CD4-positive, alpha-beta T cell treated with Interleukin-4 for 1 hour (primary cell): Measurements from ENCODE around the gene KANSL3.
A peak's percentile ranks its signal among the peaks of the same experiment; 100 is the strongest.
"Not testable (repeated sequence)": the region's sequence is repeated elsewhere in the genome, so short reads cannot be mapped to it uniquely, and the experiment has no call there.

Experiments
- DNase-seq, 2 donors: peaks; one replicate each; pipeline ENCODE4 v3.0.0-alpha.2; 2020 to 2022

KANSL3 gene

GRCh38 chr2:96654791-96655190 is 16.7 kb upstream of the KANSL3 start:
- not testable (repeated sequence) for DNase-seq

- DNase-seq: no peak
Measured at GRCh38 chr2:96651793-96652192, 13.7 kb upstream of the KANSL3 start.

- DNase-seq: no peak
Measured at GRCh38 chr2:96649342-96649741, 11.2 kb upstream of the KANSL3 start.

GRCh38 chr2:96648306-96648930 is 10.3 kb upstream of the KANSL3 start:
- no peak for DNase-seq

DNA sequence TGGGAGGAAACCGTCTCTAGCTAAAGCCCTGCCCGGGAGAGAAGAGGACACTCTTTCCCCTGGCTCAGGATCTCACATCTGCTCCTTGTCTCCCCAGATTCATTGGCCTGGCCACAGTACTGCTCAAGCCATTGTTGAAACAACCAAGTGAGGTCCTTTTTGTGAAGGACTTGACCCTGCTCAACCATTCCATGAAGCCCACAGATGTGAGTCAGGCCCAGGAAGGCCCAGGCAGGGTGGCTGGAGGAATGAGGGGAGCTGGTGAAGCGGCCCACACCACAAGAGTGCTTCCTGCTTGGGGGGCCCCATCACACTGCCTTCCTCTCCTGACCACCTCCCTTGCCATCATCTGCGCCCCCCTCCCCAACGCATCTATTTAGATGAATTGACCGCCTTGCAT is 9.6 kb upstream of the KANSL3 start:
- DNase-seq: no peak

- DNase-seq: no peak
Measured at GRCh38 chr2:96642564-96643360, 4.7 kb upstream of the KANSL3 start, which contains the start of gene FER1L5. TSS of gene FER1L5 (plus strand) at chr2:96642764. CDS start at chr2:96642837, 73 bp downstream.

- DNase-seq: peak; percentile 86 to 90
Measured at GRCh38 chr2:96637385-96638143, 548 bp downstream of the KANSL3 start.

- DNase-seq: no peak
Measured at GRCh38 chr2:96636551-96637171, 1.5 kb downstream of the KANSL3 start.

DNA sequence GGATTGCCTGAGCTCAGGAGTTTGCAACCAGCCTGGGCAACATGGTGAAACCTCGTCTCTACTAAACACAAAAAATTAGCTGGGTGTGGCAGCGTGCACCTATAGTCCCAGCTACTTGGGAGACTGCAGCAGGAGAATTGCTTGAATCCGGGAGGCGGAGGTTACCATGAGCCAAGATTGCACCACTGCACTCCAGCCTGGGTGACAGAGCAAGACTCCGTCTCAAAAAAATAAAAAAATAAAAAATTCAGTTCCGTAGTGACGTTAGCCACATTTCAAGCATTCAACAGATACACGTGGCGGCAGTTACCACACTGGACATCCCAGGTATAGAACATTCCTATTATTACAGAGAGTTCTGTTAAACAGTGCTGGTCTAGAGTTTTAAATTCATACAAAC is 4.5 kb downstream of the KANSL3 start:
- no peak for DNase-seq

DNA sequence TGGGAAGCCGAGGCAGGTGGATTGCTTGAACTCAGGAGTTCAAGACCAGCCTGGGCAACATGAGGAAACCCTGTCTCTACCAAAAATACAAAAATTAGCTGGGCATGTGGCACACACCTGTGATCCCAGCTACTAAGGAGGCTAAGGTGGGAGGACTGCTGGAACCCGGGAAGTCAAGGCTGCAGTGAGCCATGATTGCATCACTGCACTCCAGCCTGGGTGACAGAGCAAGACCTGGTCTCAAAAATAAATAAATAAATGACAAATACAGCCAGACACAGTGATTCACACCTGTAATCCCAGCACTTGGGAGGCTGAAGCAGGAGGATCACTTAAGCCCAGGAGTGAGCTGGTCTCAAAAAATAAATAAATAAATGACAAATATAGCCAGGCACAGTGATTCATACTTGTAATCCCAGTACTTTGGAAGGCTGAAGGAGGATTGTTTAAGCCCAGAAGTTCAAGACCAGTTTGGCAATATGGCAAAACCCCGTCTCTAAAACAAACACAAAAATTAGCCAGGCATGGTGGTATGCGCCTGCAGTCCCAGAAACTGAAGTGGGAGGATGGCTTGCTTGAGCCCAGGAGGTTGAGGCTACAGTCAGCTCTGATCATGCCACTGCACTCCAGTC is 6.2 kb downstream of the KANSL3 start:
- no peak for DNase-seq

DNA sequence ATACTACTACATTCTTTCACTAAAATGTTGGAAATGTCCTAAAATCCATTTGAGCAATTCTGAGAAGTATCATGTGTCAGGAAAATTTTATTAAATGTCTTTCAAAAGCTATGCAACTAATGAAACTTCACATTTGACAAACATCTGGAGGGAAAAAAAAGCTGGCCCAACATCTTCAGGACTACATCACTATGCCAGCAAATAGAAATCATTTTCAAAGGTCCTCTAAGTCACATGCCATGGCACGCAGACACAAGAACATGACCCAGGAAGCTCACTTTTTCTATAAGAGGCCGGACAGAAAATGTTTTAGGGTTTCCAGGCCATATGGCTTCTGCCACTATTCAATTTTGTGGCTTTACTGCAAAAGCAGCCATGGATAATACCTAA is 11.6 kb downstream of the KANSL3 start:
- no peak for DNase-seq

DNA sequence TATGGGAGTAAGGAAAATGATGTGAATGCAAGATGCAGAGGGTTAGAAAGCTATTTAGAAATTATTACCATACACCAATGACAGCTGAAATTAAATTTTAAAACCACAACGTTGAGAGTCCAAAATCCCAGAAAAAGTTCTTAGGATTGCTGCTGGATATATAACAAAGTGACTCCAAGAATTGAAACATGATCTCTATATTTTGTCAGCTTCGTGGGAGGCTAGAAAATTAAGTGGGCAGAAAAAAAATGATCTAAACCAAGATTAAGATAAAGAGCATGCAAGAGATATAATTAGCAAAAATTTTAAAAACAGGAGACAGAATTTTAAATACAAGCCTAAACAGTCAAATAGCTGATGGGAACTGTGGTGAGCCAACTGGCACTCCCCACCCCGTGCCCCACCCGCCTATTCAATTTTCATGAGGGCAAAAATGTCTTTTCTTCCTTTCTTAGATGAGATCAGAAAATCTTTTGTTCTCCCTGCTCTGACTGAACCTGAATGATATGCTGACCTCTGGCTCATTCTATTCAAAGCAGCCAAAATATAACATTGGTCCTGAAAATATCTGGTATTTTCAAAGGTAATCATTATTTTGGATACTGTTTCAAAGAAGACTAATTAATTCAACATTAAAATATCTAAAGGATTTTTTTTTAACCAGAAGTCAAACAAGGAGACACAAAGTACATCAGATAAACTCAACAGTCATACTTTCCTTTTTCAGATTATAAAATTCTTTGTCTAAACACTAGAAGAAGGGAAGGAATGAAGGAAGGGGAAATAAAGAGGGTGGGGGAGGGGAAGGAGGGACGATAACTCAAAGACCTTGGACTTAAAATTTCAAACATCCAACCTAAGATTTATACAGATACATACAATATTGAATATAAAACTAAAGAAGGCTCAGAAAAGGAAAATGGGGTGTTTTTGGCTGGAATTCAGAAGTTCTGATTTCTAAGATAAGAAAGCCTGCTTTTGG is 12.2 kb downstream of the KANSL3 start:
- no peak for DNase-seq

- no peak for DNase-seq
Measured at GRCh38 chr2:96623116-96623515, 15.0 kb downstream of the KANSL3 start.

GRCh38 chr2:96622544-96622943 is 15.6 kb downstream of the KANSL3 start:
- no peak for DNase-seq

GRCh38 chr2:96618596-96619283 is 19.4 kb downstream of the KANSL3 start:
- no peak for DNase-seq

DNA sequence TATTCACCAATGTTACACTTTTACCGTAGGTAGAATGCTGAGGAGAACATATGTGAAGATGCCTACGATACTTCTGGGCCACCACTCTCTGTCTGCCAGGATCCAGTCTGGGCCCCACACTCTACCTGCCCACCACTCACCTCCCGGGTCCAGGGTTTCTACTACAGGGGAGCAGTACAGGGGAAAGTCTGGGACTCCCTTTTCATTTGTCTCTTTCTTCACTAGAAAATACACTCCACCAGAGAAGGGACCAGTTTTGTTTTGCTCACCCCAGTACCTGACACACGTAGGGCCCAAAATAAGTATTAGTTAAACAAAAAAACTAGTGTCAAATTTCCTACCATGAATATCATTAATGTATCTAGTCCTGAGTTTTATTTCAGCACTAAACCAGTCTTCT is 21.1 kb downstream of the KANSL3 start:
- no peak for DNase-seq

DNA sequence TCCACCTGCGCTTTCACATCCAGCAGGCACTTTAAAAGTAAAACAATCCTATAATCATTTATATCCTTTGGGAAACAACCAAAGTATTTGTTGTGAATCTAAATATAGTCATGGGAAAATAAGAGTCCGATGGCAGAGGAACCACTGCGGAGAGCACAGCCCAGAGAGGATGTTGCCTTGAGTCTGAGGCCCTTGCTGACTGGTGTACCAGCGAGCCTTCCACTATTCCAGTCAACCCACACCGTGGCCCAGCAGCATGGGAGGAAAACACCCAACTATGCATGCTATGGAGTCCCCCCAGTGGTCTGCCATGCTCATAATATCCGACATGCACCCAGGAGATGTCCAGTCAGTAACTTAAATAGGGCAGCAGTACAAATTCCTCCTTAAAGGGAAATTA is 21.6 kb downstream of the KANSL3 start:
- DNase-seq: no peak

DNA sequence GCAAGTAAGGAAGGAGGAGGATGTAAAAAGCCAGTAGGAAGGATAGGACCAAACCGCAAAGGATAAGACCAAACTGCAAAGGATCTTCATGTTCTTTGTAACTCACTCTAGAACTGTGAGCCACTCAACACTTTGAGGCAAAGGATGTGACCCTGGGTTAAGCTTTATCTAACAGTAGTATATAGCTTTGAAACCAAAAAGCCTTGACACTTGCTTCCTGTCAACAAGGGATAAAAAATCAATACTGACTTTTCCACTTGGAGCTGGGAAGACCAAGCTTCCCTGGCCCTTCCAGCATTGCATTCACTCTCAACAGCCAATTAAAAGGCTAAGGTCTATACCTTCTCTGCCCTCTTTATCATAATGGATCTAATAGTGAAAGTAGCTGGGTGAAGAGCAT is 22.0 kb downstream of the KANSL3 start:
- DNase-seq: no peak

- DNase-seq: no peak
Measured at GRCh38 chr2:96608469-96609455, 29.4 kb downstream of the KANSL3 start.

DNA sequence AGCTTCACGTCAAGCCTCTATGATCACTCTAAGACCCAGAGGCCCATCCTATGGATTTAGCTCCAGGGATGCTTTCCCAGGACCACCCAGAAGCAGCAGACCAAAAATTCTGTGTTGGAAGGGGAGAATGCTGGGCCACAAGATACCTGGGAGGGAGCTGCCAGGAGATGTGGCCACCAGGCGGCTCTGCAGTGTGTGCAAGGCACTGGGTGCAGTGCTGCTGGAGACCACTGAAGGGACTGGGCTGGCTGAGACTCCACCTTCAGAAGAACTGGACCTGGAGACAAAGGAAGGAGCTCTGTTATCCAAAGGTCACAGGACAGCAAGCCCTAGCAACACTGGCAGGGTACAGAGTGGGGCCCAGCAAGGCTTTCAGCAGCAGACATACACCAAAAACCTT is 34.0 kb downstream of the KANSL3 start:
- DNase-seq: no peak
